GM06990 (cell line): ENCODE measurements around the gene ORM1.

ENCODE experiments used
- DNase-seq: peaks from one replicate; pipeline ENCODE4 v3.0.0-alpha.2; 2011; ENCODE audit not compliant: insufficient read length; ENCODE audit errors: extremely low read depth
- H3K27me3 ChIP-seq: replicated peaks from 2 replicates; pipeline ENCODE4 v1.6.0; 2011; ENCODE audit warnings: low read length; ENCODE audit not compliant: control insufficient read depth, insufficient read depth
- H3K36me3 ChIP-seq: 2 replicates; pipeline ENCODE4 v1.5.1; 2011; ENCODE audit warnings: low read length; ENCODE audit not compliant: control insufficient read depth, insufficient read depth
- H3K4me3 ChIP-seq: replicated peaks from 2 replicates; pipeline ENCODE4 v1.5.1; 2011; ENCODE audit warnings: low read depth, mild to moderate bottlenecking, control low read depth, low read length
- CTCF ChIP-seq: IDR thresholded peaks from 2 replicates; pipeline ENCODE4 v1.5.1; 2011; ENCODE audit warnings: low read length, control low read depth, mild to moderate bottlenecking, inconsistent platforms; ENCODE audit not compliant: insufficient read depth, poor library complexity, severe bottlenecking

The ORM1 gene

GRCh38 chr9:114347675-114348074, 24.8 kb downstream of the ORM1 start:
- Histone ChIP-seq H3K36me3 (peaks cover 68% of the 10 kb centered on the region), H3K4me3 (no peak overlapping the region), H3K27me3 (no peaks in the 10 kb centered on the region)
- DNase-seq: no peak
- no peak for TF ChIP-seq CTCF

DNA sequence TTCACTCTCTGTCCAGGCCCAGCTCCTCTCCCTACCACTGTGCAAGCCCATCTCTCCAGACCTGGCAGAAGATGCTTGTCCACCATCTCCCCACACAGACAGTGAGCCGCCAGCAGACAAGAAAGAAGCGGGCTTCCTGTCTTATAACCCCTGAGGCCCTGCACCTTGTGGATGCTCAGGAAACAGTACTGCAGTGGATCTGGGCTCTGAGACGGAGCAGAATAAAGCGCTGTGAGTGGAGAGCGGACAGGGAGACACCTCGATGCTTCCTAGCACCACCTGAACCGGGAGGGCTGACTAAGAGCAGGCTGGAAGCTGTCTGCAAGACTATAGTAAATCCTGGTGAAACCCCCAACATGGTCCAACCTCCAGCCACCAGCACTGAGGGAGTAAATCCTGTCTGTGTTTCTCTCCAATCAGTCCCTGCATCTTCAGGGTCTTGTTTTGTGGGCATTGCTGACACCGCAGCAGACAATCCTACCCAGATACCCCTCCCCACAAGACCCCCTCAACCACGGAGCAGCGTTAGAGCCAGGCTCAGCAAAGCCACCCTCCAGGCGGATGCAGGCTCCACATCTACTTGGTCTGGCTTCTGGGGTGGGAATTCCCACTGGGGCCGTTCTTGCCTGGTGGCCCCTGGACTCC, 25.5 kb downstream of the ORM1 start:
- Histone ChIP-seq H3K36me3 (peaks cover 61% of the 10 kb centered on the region), H3K4me3 (no peak overlapping the region), H3K27me3 (no peaks in the 10 kb centered on the region)
- no peak for TF ChIP-seq CTCF
- no peak for DNase-seq

DNA sequence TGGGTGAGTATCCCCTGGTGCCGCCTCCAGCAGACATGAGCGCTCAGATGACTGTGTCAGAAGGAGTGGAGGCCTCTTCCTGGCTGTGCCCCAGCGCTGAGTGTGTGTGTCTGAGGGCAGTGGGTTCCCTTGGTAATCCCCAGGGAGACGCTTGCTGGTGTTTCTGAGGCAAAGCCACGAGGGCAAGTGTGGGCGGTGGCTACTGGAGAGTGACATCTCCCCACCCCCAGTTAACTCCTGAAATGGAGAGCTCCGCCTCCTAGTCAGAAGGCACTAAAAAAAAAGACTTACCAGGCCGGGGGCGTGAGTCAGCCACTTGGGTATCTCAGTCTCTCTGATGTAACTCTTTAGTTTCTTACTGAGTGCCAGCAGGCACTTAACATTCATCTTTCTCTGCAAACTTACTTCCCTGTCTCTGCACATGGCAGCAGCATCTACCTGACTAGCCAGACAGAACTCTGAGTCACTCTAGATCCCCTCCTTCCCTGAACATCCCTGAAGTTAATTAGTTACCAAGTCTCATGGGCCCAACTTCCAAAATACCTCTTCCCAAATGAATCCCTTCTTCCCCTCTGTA, 26.1 kb downstream of the ORM1 start:
- TF ChIP-seq CTCF: no peak
- peak; percentile 74 for DNase-seq
- peaks cover 56% of the 10 kb centered on the region for H3K36me3 ChIP-seq
- H3K4me3 ChIP-seq: no peak overlapping the region
- H3K27me3 ChIP-seq: no peaks in the 10 kb centered on the region

GRCh38 chr9:114349713-114350480, 27.0 kb downstream of the ORM1 start:
- no peak for TF ChIP-seq CTCF
- Histone ChIP-seq H3K27me3 (no peaks in the 10 kb centered on the region), H3K36me3 (peaks cover 48% of the 10 kb centered on the region), H3K4me3 (no peak overlapping the region)
- DNase-seq: no peak

DNA sequence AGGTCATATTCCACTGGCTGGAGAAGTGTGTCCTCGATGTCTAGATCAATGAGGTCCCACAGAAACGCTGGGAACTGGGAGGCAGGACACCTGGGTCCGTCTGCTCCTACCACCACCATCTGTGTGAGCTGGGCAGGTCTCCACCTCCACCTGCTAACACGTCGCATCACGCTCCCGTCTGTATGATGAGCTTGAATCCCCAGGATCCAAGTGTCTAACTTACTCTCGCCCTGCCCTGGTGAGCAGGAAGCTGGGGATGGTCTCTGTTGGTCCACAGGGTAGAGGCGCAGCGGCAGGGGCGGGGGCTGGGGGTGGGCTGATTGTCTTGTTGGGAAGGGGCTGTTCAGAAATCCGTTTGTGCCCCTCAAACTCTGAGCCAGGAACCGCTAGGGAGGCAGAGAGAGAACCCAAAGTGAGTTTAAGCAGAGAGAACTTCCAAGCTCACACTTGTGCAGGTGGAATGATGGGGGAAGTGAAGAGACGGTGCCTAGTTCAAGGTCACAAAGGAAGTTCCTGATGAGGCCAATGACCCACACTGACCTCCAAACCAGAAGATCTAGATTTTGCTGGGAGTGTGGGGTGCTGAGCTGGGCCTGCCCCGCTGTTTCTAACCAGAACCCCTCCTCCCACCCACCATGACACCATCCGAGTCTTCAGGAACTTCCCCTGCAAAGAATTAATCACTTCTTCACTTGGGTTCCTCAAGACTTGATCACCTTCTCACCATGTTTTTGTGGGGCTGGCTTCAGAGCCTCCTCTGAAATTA, 27.9 kb downstream of the ORM1 start:
- no peak for TF ChIP-seq CTCF
- no peaks in the 10 kb centered on the region for H3K27me3 ChIP-seq
- no peak for DNase-seq
- H3K4me3 ChIP-seq: no peak overlapping the region
- peaks cover 47% of the 10 kb centered on the region for H3K36me3 ChIP-seq
